GM18873 (cell line): ENCODE measurements around the gene ATP4A.
"Not testable (repeated sequence)": the region's sequence is repeated elsewhere in the genome, so short reads cannot be mapped to it uniquely, and the experiment has no call there.

ENCODE experiments used
- ATAC-seq: cut with Tn5 transposase; IDR thresholded peaks from one replicate; pipeline ENCODE4 v1.9.1; 2021; ENCODE audit warnings: mild to moderate bottlenecking, moderate library complexity, moderate number of reproducible peaks; ENCODE audit not compliant: unreplicated experiment, low FRiP score

Gene ATP4A

GRCh38 chr19:35563207-35563829 lies at the start of gene ATP4A:
ATP4A (minus strand) TSS chr19:35563658; CDS start chr19:35563629, 29 bp downstream.
- no peak for ATAC-seq

GRCh38 chr19:35612559-35613321 lies 49.3 kb upstream of the ATP4A start, which contains the start of gene HAUS5:
HAUS5 (plus strand) TSS chr19:35612735; CDS start chr19:35612795, 60 bp downstream.
- peak; percentile 53 for ATAC-seq

- no peak for ATAC-seq
Observed at GRCh38 chr19:35612224-35612558, 48.7 kb upstream of the ATP4A start.

- ATAC-seq, result no peak
Observed at GRCh38 chr19:35609851-35610353, 46.4 kb upstream of the ATP4A start.

- no peak for ATAC-seq
Observed at GRCh38 chr19:35608251-35608650, 44.8 kb upstream of the ATP4A start.

GRCh38 chr19:35607661-35608060 lies 44.2 kb upstream of the ATP4A start:
- no peak for ATAC-seq

GRCh38 chr19:35607170-35607569 lies 43.7 kb upstream of the ATP4A start:
- ATAC-seq, result not testable (repeated sequence)

GRCh38 chr19:35604436-35604835 lies 41.0 kb upstream of the ATP4A start:
- not testable (repeated sequence) for ATAC-seq

GRCh38 chr19:35601971-35602370 lies 38.5 kb upstream of the ATP4A start:
- no peak for ATAC-seq

- ATAC-seq, result no peak
Observed at GRCh38 chr19:35596366-35596999, 33.0 kb upstream of the ATP4A start.

- ATAC-seq, result no peak
Observed at GRCh38 chr19:35595928-35596327, 32.5 kb upstream of the ATP4A start.

GRCh38 chr19:35595026-35595425 lies 31.6 kb upstream of the ATP4A start:
- not testable (repeated sequence) for ATAC-seq

GRCh38 chr19:35592226-35592625 lies 28.8 kb upstream of the ATP4A start:
- ATAC-seq, result no peak

- ATAC-seq, result no peak
Observed at GRCh38 chr19:35590875-35591274, 27.4 kb upstream of the ATP4A start.

GRCh38 chr19:35587321-35587720 lies 23.9 kb upstream of the ATP4A start:
- no peak for ATAC-seq

- ATAC-seq, result no peak
Observed at GRCh38 chr19:35585848-35586247, 22.4 kb upstream of the ATP4A start, which contains the start of gene PMIS2. PMIS2 (plus strand) TSS chr19:35586173; CDS start chr19:35586260, 87 bp downstream.

GRCh38 chr19:35582760-35583159 lies 19.3 kb upstream of the ATP4A start:
- no peak for ATAC-seq

- ATAC-seq, result no peak
Observed at GRCh38 chr19:35578707-35579106, 15.2 kb upstream of the ATP4A start.

- no peak for ATAC-seq
Observed at GRCh38 chr19:35577918-35578317, 14.5 kb upstream of the ATP4A start.

GRCh38 chr19:35571406-35571965 lies 8.0 kb upstream of the ATP4A start:
- no peak for ATAC-seq

- ATAC-seq, result no peak
Observed at GRCh38 chr19:35569281-35569781, 5.9 kb upstream of the ATP4A start.
